ENCODE data around the gene PHLDB2. TPM values are rescaled to one million over a fixed set of nuclear protein-coding genes. Genes with fewer than 3 reads are reported as not detected.

The PHLDB2 gene
- total and polyA plus RNA-seq, 3 experiments from 2014 or later: 1.9 to 8.1 (median 2.2) TPM

- CTCF ChIA-PET: no interaction called here
- Histone ChIP-seq H3K27me3 (ENCODE audit: insufficient read depth, low read length, poor library complexity, severe bottlenecking) (no peaks in the 10 kb centered on the region), H3K27ac (ENCODE audit: low read depth, low read length) (no peak overlapping the region), H3K4me3 (ENCODE audit: low read length) (no peak overlapping the region), H3K36me3 (ENCODE audit: insufficient read depth, low read length) (no peaks in the 10 kb centered on the region), H3K4me1 (ENCODE audit: insufficient read depth, low read length) (no peaks in the 10 kb centered on the region), H3K9me3 (ENCODE audit: low read length) (no peaks in the 10 kb centered on the region)
- Mint-ChIP-seq H3K27ac (peak overlapping the region in 2 of 8 donors; percentile 19 to 33), H3K27me3 (no peaks in the 10 kb centered on the region), H3K9me3 (peaks cover 0 to 2% (median 0%) of the 10 kb centered on the region in 5 donors), H3K36me3 (no peaks in the 10 kb centered on the region), H3K4me1 (peaks cover 4 to 11% (median 7%) of the 10 kb centered on the region in 3 donors), H3K4me3 (no peak overlapping the region)
- DNase-seq: no peak
- POLR2A ChIA-PET: no interaction called here
Observed at GRCh38 chr3:111851511-111851954, 7.5 kb upstream of the PHLDB2 start.

- H3K4me3 ChIP-seq (ENCODE audit: low read length): no peak overlapping the region
- Mint-ChIP-seq H3K36me3 (no peaks in the 10 kb centered on the region), H3K27me3 (no peaks in the 10 kb centered on the region), H3K4me1 (peaks cover 4 to 11% (median 7%) of the 10 kb centered on the region in 3 donors), H3K27ac (no peak overlapping the region), H3K4me3 (no peak overlapping the region), H3K9me3 (peaks cover 0 to 2% (median 0%) of the 10 kb centered on the region in 5 donors)
- H3K36me3 ChIP-seq (ENCODE audit: insufficient read depth, low read length): no peaks in the 10 kb centered on the region
- ChIA-PET CTCF (no interaction called here), POLR2A (no interaction called here)
- no peaks in the 10 kb centered on the region for H3K4me1 ChIP-seq (ENCODE audit: insufficient read depth, low read length)
- H3K27me3 ChIP-seq (ENCODE audit: insufficient read depth, low read length, poor library complexity, severe bottlenecking): no peaks in the 10 kb centered on the region
- no peak for DNase-seq
- no peaks in the 10 kb centered on the region for H3K9me3 ChIP-seq (ENCODE audit: low read length)
- no peak overlapping the region for H3K27ac ChIP-seq (ENCODE audit: low read depth, low read length)
Observed at GRCh38 chr3:111852540-111852939, 6.5 kb upstream of the PHLDB2 start.

DNA sequence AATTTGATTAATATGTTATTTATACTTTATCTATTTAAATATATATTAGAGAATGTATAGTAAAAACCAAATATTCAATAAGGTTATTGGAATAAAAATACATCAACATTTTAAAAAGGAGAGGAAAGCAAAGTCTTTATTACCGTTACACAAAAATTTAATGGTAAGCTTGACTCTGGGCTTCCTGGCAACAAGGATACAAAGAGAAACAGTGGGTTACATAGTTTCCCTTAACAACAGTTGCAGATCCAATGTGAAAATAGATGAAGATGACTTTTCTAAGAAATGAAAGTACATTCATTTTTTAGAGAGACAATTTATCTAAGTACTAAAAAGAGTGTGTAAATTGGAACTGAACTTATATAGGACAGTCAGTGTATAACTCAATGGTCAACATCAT lies 6.0 kb upstream of the PHLDB2 start:
- ChIA-PET CTCF (no interaction called here), POLR2A (no interaction called here)
- Mint-ChIP-seq H3K36me3 (no peaks in the 10 kb centered on the region), H3K9me3 (peaks cover 0 to 2% (median 0%) of the 10 kb centered on the region in 5 donors), H3K4me3 (no peak overlapping the region), H3K27me3 (no peaks in the 10 kb centered on the region), H3K4me1 (peaks cover 4 to 11% (median 7%) of the 10 kb centered on the region in 3 donors), H3K27ac (no peak overlapping the region)
- H3K27me3 ChIP-seq (ENCODE audit: insufficient read depth, low read length, poor library complexity, severe bottlenecking): no peaks in the 10 kb centered on the region
- no peaks in the 10 kb centered on the region for H3K4me1 ChIP-seq (ENCODE audit: insufficient read depth, low read length)
- DNase-seq: no peak
- H3K4me3 ChIP-seq (ENCODE audit: low read length): no peak overlapping the region
- no peak overlapping the region for H3K27ac ChIP-seq (ENCODE audit: low read depth, low read length)
- H3K36me3 ChIP-seq (ENCODE audit: insufficient read depth, low read length): no peaks in the 10 kb centered on the region
- H3K9me3 ChIP-seq (ENCODE audit: low read length): no peaks in the 10 kb centered on the region

GRCh38 chr3:111854990-111855389 lies 4.1 kb upstream of the PHLDB2 start:
- Histone ChIP-seq H3K27ac (ENCODE audit: low read depth, low read length) (no peak overlapping the region), H3K36me3 (ENCODE audit: insufficient read depth, low read length) (no peaks in the 10 kb centered on the region), H3K4me3 (ENCODE audit: low read length) (no peak overlapping the region), H3K27me3 (ENCODE audit: insufficient read depth, low read length, poor library complexity, severe bottlenecking) (no peaks in the 10 kb centered on the region), H3K4me1 (ENCODE audit: insufficient read depth, low read length) (no peaks in the 10 kb centered on the region), H3K9me3 (ENCODE audit: low read length) (no peaks in the 10 kb centered on the region)
- peaks cover 0 to under 1% (median 0%) of the 10 kb centered on the region in 5 donors for H3K9me3 Mint-ChIP-seq
- ChIA-PET POLR2A (no interaction called here), CTCF (no interaction called here)
- H3K36me3 Mint-ChIP-seq: peaks cover 0 to 4% (median 0%) of the 10 kb centered on the region in 3 donors
- peaks cover 11 to 15% (median 14%) of the 10 kb centered on the region in 3 donors for H3K4me1 Mint-ChIP-seq
- no peaks in the 10 kb centered on the region for H3K27me3 Mint-ChIP-seq
- DNase-seq: no peak
- peak overlapping the region in 1 of 7 donors; percentile 51 for H3K4me3 Mint-ChIP-seq
- H3K27ac Mint-ChIP-seq: no peak overlapping the region

- Mint-ChIP-seq H3K36me3 (peaks cover 0 to 9% (median 0%) of the 10 kb centered on the region in 3 donors), H3K27me3 (no peaks in the 10 kb centered on the region), H3K4me3 (peak overlapping the region in 1 of 7 donors; percentile 25), H3K4me1 (peaks cover 21 to 25% (median 22%) of the 10 kb centered on the region in 3 donors), H3K27ac (no peak overlapping the region), H3K9me3 (no peaks in the 10 kb centered on the region)
- DNase-seq: no peak
- Histone ChIP-seq H3K27ac (ENCODE audit: low read depth, low read length) (no peak overlapping the region), H3K27me3 (ENCODE audit: insufficient read depth, low read length, poor library complexity, severe bottlenecking) (no peaks in the 10 kb centered on the region), H3K9me3 (ENCODE audit: low read length) (no peaks in the 10 kb centered on the region), H3K4me3 (ENCODE audit: low read length) (no peak overlapping the region), H3K36me3 (ENCODE audit: insufficient read depth, low read length) (no peaks in the 10 kb centered on the region), H3K4me1 (ENCODE audit: insufficient read depth, low read length) (peaks cover 6% of the 10 kb centered on the region)
- ChIA-PET CTCF (no interaction called here), POLR2A (no interaction called here)
Observed at GRCh38 chr3:111856501-111856900, 2.6 kb upstream of the PHLDB2 start.

DNA sequence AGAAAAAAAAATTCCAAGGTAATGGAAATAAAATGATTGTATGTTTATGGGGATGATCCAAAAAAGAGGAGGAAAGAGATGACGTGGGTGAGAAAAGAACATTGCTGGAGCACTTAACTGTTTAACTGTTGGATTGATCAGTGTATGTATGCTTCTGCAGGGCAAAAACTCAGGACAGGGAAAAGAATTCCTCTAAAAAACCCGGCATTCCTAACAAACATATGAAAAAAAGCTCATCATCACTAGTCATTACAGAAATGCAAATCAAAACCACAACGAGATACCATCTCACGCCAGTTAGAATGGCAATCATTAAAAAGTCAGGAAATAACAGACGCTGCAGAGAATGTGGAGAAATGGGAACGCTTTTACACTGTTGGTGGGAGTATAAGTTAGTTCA lies 1.6 kb upstream of the PHLDB2 start:
- Histone ChIP-seq H3K27ac (ENCODE audit: low read depth, low read length) (no peak overlapping the region), H3K27me3 (ENCODE audit: insufficient read depth, low read length, poor library complexity, severe bottlenecking) (peaks cover 2% of the 10 kb centered on the region), H3K9me3 (ENCODE audit: low read length) (no peaks in the 10 kb centered on the region), H3K36me3 (ENCODE audit: insufficient read depth, low read length) (no peaks in the 10 kb centered on the region), H3K4me3 (ENCODE audit: low read length) (no peak overlapping the region), H3K4me1 (ENCODE audit: insufficient read depth, low read length) (peaks cover 6% of the 10 kb centered on the region)
- Mint-ChIP-seq H3K27me3 (peaks cover 0 to 2% of the 10 kb centered on the region in 2 donors), H3K4me1 (peaks cover 19 to 29% (median 24%) of the 10 kb centered on the region in 3 donors), H3K27ac (peak overlapping the region in 3 of 8 donors; percentile 8 to 63 (median 54)), H3K4me3 (peak overlapping the region in 4 of 7 donors; percentile 1 to 74 (median 50)), H3K9me3 (no peaks in the 10 kb centered on the region), H3K36me3 (peaks cover 0 to 9% (median 0%) of the 10 kb centered on the region in 3 donors)
- DNase-seq: no peak
- ChIA-PET POLR2A (interaction anchor here (0.6 kb wide), 1 partner anchor 244 kb away, joined by 3 read pairs; no protein-coding TSS in a partner anchor), CTCF (interaction anchor here (1.2 kb wide), 1 partner anchor 9 kb away, joined by 6 read pairs; no protein-coding TSS in a partner anchor)

GRCh38 chr3:111858642-111859041 lies 423 bp upstream of the PHLDB2 start:
- CTCF ChIA-PET: interaction anchor here (0.8 to 1.6 kb wide), 7 partner anchors 8 to 189 kb away, joined by 3 to 6 read pairs (median 4); partner anchors contain the start of gene ABHD10

More at GRCh38 chr3:111858642-111859041, 423 bp upstream of the PHLDB2 start:
- Histone ChIP-seq H3K4me3 (ENCODE audit: low read length) (peak overlapping the region; percentile 63), H3K36me3 (ENCODE audit: insufficient read depth, low read length) (no peaks in the 10 kb centered on the region), H3K9me3 (ENCODE audit: low read length) (no peaks in the 10 kb centered on the region), H3K27ac (ENCODE audit: low read depth, low read length) (no peak overlapping the region), H3K4me1 (ENCODE audit: insufficient read depth, low read length) (peaks cover 6% of the 10 kb centered on the region), H3K27me3 (ENCODE audit: insufficient read depth, low read length, poor library complexity, severe bottlenecking) (peaks cover 5% of the 10 kb centered on the region)
- peaks cover 26 to 32% (median 30%) of the 10 kb centered on the region in 3 donors for H3K4me1 Mint-ChIP-seq
- peak overlapping the region; percentile 94 to 99 (median 97) for H3K4me3 Mint-ChIP-seq
- DNase-seq: no peak
- peaks cover 0 to 9% (median 0%) of the 10 kb centered on the region in 3 donors for H3K36me3 Mint-ChIP-seq
- H3K9me3 Mint-ChIP-seq: no peaks in the 10 kb centered on the region
- peak overlapping the region; percentile 85 to 98 (median 90) for H3K27ac Mint-ChIP-seq
- POLR2A ChIA-PET: interaction anchor here (1.2 kb wide), 1 partner anchor 120 kb away, joined by 7 read pairs; the partner anchor contains the start of gene ABHD10
- H3K27me3 Mint-ChIP-seq: peaks cover 0 to 2% of the 10 kb centered on the region in 2 donors

Measured in CD8-positive, alpha-beta memory T cell (primary cell).